HK-2 (cell line): ENCODE results near the gene LRP10.

Experiments
- DNase-seq: peaks from one replicate; pipeline ENCODE4 v3.0.0-alpha.2; 2018; ENCODE audit not compliant: unreplicated experiment

Gene LRP10

DNA sequence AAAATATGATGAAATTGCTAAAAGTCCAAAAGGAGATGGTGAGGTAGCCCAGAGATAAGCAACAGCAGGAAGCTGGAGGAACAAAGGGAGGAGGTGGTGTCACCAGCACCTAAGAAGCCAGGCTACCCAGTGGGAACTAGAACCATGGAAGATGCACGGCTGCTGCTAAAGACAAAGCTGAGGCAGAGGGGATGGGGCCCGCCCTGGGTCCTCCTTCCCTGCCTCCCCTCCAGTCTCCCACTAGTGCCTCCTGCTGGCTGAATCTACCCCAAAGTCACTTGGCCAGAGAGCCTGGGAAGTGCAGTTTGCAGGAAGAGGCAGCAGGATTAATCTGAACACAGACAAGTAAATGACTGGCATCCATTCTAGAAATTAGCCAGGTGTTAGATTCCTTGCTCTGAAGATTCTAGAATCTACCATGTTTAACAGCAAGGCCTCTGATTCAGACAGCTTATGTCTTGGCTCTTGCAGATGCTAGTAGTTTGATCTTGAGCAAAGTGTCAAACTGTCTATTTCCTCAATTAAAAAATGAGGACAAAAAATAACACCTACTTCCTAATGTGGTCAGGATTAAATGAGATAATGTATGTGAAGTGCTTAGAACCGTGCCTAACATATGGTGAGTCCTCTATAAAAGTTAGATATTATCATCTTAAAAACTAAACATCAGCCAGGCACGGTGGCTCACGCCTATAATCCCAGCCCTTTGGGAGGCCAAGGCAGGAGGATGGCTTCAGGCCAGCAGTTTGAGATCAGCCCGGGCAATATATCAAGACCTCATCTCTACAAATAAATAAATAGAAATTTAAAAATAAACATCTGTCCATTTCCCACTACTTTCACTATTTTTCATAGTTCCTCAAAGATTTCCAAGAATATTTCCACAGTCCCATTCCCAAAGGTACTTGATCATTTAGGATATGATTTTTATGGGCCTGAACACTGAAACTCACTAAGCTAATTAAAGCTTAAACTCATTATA lies 5.8 kb upstream of the LRP10 start:
- no peak for DNase-seq

DNA sequence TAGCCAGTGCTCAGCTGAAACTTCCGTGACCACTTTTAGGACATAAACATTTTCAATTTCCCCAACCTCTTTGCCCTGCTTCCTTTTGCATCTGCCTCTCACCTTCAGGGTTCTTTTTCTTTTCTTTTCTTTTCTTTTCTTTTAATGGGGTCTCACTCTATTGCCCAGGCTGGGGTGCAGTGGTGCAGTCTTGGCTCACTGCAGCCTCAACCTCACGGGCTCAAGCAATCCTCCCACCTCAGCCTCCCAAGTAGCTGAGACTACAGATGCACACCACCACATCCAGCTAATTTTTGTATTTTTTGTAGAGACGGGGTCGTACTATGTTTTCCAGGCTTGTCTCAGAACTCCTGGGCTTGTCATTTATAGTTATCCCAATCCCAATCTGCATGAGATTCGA lies 4.7 kb upstream of the LRP10 start:
- no peak for DNase-seq

DNA sequence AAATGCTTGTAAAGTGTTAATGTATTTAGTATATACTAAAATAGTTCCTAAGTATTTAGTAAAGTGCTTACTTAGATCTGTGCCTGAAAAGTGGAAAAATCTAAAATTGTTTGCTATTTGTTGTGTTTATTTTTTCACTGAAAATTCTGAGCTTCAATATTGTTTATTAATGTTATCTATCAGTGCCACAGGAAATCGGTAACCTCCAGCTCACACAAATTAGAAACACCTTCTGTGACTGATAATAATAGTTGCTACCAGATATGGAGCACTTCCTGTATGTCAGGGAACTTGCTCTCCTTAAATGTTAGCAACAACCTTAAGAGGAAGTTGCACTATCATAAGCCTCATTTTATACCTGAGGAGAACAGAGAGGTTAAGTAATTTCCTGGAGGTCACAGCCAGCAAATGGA lies 723 bp upstream of the LRP10 start:
- DNase-seq, result no peak

- DNase-seq, result peak; percentile 89
These were observed 693 bp downstream of the LRP10 start for GRCh38 chr14:22872033-22872832.

DNA sequence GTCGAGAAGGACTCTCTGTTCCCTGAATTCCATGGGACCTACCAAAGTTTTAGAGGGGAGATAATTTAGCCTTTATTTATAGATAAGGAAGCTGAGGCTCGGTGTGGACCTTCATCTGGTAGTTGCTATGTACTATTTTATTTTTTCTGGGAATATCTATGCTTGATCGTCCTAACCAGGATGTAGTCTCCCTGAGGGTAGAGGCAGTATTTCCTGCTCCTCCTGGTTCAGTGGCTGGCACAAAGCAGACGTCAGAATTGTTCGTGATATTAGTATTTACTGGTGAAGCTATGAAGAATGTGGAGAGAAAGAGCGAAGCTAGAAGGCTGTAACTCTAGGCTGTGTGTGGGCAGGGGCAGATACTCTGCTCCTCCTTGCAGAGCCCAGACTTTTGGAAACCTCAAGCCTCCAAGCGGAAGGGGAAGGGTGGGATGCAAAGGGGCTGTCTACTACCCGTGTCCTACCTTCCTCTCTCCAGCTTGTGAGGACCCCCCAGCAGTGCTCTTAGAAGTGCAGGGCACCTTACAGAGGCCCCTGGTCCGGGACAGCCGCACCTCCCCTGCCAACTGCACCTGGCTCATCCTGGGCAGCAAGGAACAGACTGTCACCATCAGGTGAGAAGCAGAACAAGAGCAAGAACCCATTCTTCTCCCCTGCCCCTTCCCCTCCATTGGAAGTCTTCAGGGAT lies 1.4 kb downstream of the LRP10 start:
- DNase-seq, result no peak

DNA sequence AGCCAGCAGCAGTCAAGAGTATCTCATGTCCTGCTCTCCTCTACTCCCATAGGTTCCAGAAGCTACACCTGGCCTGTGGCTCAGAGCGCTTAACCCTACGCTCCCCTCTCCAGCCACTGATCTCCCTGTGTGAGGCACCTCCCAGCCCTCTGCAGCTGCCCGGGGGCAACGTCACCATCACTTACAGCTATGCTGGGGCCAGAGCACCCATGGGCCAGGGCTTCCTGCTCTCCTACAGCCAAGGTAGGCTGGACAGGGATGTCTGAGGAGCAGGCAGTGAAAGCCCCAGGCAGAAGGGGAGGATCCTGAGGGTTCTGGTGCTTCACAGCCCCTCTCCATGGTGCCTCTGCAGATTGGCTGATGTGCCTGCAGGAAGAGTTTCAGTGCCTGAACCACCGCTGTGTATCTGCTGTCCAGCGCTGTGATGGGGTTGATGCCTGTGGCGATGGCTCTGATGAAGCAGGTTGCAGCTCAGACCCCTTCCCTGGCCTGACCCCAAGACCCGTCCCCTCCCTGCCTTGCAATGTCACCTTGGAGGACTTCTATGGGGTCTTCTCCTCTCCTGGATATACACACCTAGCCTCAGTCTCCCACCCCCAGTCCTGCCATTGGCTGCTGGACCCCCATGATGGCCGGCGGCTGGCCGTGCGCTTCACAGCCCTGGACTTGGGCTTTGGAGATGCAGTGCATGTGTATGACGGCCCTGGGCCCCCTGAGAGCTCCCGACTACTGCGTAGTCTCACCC lies 3.6 kb downstream of the LRP10 start:
- DNase-seq, result no peak

- no peak for DNase-seq
These were observed 4.3 kb downstream of the LRP10 start for GRCh38 chr14:22875748-22876319.

DNA sequence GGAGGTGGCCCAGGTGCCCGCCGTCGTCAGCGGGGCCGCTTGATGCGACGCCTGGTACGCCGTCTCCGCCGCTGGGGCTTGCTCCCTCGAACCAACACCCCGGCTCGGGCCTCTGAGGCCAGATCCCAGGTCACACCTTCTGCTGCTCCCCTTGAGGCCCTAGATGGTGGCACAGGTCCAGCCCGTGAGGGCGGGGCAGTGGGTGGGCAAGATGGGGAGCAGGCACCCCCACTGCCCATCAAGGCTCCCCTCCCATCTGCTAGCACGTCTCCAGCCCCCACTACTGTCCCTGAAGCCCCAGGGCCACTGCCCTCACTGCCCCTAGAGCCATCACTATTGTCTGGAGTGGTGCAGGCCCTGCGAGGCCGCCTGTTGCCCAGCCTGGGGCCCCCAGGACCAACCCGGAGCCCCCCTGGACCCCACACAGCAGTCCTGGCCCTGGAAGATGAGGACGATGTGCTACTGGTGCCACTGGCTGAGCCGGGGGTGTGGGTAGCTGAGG lies 5.5 kb downstream of the LRP10 start:
- DNase-seq, result no peak

- no peak for DNase-seq
These were observed 7.0 kb downstream of the LRP10 start for GRCh38 chr14:22878271-22879246.

DNA sequence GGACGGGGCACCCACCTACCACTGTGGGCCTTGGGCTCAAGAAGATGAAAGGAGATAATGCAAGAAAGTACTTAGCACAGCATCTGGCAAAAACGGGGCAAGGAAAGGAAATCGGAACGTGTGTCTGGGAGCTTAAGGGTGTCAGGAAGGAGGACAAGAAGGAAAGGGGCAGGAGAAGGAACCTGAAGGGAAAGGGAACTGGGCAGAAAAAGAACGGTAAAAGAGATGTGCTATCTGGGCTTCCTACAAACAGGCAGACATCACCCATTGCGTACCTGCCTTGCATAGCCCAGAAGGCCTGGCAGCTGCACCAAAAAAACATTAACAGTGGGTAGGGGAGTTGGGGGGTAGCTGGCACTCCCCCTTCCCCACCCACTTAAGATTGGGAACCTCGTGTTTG lies 10.5 kb downstream of the LRP10 start:
- no peak for DNase-seq

GRCh38 chr14:22882529-22883172 lies 11.1 kb downstream of the LRP10 start:
- no peak for DNase-seq

GRCh38 chr14:22883173-22883976 lies 11.8 kb downstream of the LRP10 start, which contains the start of gene REM2:
REM2 (plus strand) TSS chr14:22883222; CDS start chr14:22883288, 66 bp downstream.
- DNase-seq, result no peak

- DNase-seq, result no peak
These were observed 12.7 kb downstream of the LRP10 start for GRCh38 chr14:22884076-22884737.

- no peak for DNase-seq
These were observed 13.4 kb downstream of the LRP10 start for GRCh38 chr14:22884738-22885523.

DNA sequence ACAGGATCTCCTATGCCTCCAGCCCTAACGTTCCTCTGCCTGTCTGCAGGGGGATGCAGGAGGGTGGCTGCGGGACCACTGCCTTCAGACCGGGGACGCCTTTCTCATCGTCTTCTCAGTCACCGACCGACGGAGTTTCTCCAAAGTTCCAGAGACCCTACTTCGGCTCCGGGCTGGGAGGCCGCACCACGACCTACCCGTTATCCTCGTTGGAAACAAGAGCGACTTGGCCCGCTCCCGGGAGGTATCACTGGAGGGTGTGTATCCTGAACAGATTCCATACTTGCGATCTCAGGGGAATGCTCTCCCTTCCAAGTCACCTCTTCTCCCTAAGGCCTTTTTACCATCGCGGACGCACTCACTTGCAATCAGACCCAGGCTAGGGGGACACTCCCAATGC lies 14.4 kb downstream of the LRP10 start:
- DNase-seq, result no peak

- DNase-seq, result peak; percentile 89
These were observed 15.1 kb downstream of the LRP10 start for GRCh38 chr14:22886500-22887259.
